HAP-1 (cell line): ENCODE measurements around the gene RILPL2.
"Not testable (repeated sequence)": the region's sequence is repeated elsewhere in the genome, so short reads cannot be mapped to it uniquely, and the experiment has no call there.

Experiments used
- DNase-seq, 2 experiments: peaks; one replicate each; pipeline ENCODE4 v3.0.0-alpha.2; 2016 to 2020; ENCODE audit warnings: low spot score in 2 of 2
- H3K27me3 ChIP-seq: fragments of 250-450 bp; sonication (Bioruptor Pico); 2 replicates; pipeline ENCODE4 v1.5.1; 2020; ENCODE audit warnings: low read depth, mild to moderate bottlenecking, moderate library complexity
- H3K36me3 ChIP-seq: fragments of 250-450 bp; sonication (Bioruptor Pico); replicated peaks from 2 replicates; pipeline ENCODE4 v1.5.1; 2020; ENCODE audit warnings: mild to moderate bottlenecking
- H3K4me1 ChIP-seq: fragments of 250-450 bp; sonication (Bioruptor Pico); 2 replicates; pipeline ENCODE4 v1.5.1; 2020; ENCODE audit warnings: mild to moderate bottlenecking
- H3K4me3 ChIP-seq: fragments of 250-450 bp; sonication (Bioruptor Pico); 2 replicates; pipeline ENCODE4 v1.5.1; 2020; ENCODE audit warnings: mild to moderate bottlenecking, moderate library complexity
- H3K9me3 ChIP-seq: fragments of 250-450 bp; sonication (Bioruptor Pico); 2 replicates; pipeline ENCODE4 v1.5.1; 2020; ENCODE audit warnings: mild to moderate bottlenecking, moderate library complexity
- in situ Hi-C: fragments of 300-500 bp; cut with MboI; formaldehyde crosslinking; loops from 3 replicates; pipeline ENCODE4 v1.14.3; 2020; ENCODE audit warnings: low sequenced_read_pairs, inconsistent platforms, mixed read lengths

Gene RILPL2

DNA sequence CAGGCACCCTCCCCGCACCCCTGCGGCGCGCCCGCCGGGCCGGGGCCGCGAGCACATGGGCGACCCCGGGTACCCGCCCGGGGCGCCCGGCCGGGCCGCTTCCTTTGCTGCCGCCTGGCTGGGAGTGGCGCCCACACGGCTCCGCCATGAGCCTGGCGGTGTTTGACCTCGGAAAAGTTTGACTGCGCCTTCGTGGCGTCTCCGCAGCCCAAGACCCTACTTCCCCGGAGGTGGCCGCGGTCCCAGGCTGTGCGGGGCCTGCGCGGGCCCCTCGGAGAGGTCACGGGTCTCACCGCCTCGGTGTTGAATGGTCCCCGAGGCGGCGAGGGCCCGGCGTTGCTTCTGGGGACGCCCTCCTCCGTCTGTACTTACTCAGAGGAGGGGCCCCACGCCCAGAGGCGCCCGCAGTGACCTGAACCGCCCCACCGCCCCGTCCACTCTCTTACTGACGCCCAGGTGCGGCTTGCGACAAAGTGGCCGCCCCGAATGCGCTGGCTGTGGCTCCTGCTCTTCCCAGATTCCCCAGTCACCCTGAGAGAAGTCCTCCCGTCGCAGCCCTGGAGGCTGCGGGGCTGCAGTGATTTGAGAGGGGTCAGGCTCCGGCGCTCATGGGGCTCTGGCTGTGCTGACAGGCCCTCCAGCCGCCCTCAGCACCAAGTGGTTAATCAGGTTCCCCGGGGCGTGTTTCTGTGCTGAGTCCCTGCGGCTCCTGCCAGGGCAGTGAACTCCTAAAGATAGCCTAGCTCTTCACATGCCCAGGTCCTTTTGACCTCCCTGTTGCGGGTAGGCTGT, 46.7 kb downstream of the RILPL2 start:
- Histone ChIP-seq H3K4me1 (peaks cover 26% of the 10 kb centered on the region), H3K9me3 (no peaks in the 10 kb centered on the region), H3K27me3 (no peaks in the 10 kb centered on the region), H3K4me3 (peak overlapping the region; percentile 50), H3K36me3 (peaks cover 51% of the 10 kb centered on the region)
- peak in 1 of 2 experiments; percentile 51 for DNase-seq
- in situ Hi-C loops, result no loop called here

GRCh38 chr12:123388951-123389559, 47.4 kb downstream of the RILPL2 start:
- peak overlapping the region; percentile 50; the same call in 1 of the 2 replicates for H3K4me3 ChIP-seq
- no peaks in the 10 kb centered on the region for H3K9me3 ChIP-seq
- DNase-seq, result no peak
- peaks cover 26% of the 10 kb centered on the region for H3K4me1 ChIP-seq
- H3K36me3 ChIP-seq, result peaks cover 49% of the 10 kb centered on the region
- no peaks in the 10 kb centered on the region for H3K27me3 ChIP-seq
- in situ Hi-C loops, result no loop called here

- in situ Hi-C loops, result no loop called here
- Histone ChIP-seq H3K4me3 (peak overlapping the region; percentile 46), H3K27me3 (no peaks in the 10 kb centered on the region), H3K4me1 (peaks cover 26% of the 10 kb centered on the region), H3K9me3 (no peaks in the 10 kb centered on the region), H3K36me3 (peaks cover 44% of the 10 kb centered on the region)
- DNase-seq, result peak; percentile 72 to 79
Measured at GRCh38 chr12:123388177-123388950, 48.1 kb downstream of the RILPL2 start.

GRCh38 chr12:123387508-123388176, 48.8 kb downstream of the RILPL2 start:
- in situ Hi-C loops, result no loop called here
- no peaks in the 10 kb centered on the region for H3K9me3 ChIP-seq
- no peaks in the 10 kb centered on the region for H3K27me3 ChIP-seq
- peak overlapping the region; percentile 46 for H3K4me3 ChIP-seq
- H3K36me3 ChIP-seq, result peaks cover 37% of the 10 kb centered on the region
- DNase-seq, result no peak
- H3K4me1 ChIP-seq, result peaks cover 26% of the 10 kb centered on the region

DNA sequence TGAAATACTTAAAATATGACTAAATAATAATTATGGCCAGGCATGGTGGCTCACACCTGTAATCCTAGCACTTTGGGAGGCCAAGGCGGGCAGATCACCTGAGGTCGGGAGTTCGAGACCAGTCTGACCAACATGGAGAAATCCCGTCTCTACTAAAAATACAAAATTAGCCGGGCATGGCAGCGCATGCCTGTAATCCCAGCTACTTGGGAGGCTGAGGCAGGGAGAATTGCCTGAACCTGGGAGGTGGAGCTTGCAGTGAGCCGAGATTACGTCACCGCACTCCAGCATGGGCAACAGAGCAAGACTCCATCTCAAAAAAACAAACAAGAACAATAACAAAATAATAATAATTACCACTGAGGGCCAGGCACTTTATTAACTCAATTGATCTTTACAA, 50.9 kb downstream of the RILPL2 start:
- H3K27me3 ChIP-seq, in situ Hi-C loops, H3K4me3 ChIP-seq, DNase-seq, H3K9me3 ChIP-seq: not testable (repeated sequence)
- H3K4me1 ChIP-seq, result peaks cover 23% of the 10 kb centered on the region
- H3K36me3 ChIP-seq, result peaks cover 16% of the 10 kb centered on the region

DNA sequence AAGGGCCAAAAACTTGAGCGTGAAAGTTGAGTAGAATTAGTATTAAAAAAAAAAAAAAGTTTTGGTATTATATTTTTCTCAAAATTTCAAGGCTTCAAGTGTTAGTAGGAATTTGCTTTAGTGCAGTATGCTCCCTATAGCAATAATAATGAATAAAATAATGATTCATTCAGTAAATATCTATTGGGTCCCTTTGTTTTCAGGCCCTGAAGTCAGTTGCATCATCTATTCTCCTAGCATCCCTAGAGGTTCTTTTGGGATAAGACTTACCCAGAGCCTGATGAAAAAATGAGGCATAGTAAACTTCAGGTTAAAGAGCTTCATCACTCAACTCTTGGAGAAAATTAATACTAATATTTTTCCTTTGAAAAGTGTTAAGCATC, 51.5 kb downstream of the RILPL2 start:
- no peaks in the 10 kb centered on the region for H3K27me3 ChIP-seq
- peak overlapping the region; percentile 92 for H3K4me3 ChIP-seq
- in situ Hi-C loops, result no loop called here
- DNase-seq, result no peak
- peaks cover 11% of the 10 kb centered on the region for H3K36me3 ChIP-seq
- peaks cover 18% of the 10 kb centered on the region for H3K4me1 ChIP-seq
- no peaks in the 10 kb centered on the region for H3K9me3 ChIP-seq

DNA sequence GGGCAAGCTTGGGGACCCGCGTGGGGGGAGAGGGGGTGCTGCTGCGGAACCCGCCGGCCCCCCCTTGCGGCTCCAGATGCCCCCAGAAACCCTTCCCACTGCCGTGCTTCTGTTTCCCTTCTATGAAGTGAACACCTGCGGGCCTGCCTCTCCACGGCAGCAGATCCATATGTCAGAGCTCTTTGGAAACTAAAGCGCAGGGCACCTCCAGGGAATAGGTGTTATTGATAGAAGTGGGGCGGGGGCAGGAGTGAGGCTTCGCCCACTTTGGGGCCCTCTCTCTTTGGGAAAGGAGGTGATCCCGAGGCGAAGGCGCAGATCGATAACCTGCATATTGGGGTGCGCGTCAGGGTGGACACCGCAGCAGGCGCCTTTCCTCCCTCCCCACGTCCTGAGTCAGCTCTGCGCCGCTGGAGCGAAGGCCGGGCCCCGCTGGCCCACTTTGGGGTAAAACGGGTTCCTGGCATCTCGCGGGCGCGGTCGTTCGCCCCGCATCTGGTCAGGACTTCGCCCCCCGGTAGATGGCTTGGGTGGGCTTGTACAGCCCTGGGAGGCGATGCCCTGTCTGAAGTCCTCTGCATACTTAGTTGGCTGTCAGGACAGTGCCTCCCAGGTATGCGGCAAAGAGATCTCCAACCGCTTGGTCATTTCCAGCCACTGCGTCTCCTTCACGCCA, 52.0 kb downstream of the RILPL2 start:
- Histone ChIP-seq H3K27me3 (no peaks in the 10 kb centered on the region), H3K4me3 (peak overlapping the region; percentile 92), H3K36me3 (peaks cover 6% of the 10 kb centered on the region; the same call in 1 of the 2 replicates), H3K4me1 (peaks cover 18% of the 10 kb centered on the region), H3K9me3 (no peaks in the 10 kb centered on the region)
- peak in 1 of 2 experiments; percentile 35 for DNase-seq
- in situ Hi-C loops, result no loop called here

DNA sequence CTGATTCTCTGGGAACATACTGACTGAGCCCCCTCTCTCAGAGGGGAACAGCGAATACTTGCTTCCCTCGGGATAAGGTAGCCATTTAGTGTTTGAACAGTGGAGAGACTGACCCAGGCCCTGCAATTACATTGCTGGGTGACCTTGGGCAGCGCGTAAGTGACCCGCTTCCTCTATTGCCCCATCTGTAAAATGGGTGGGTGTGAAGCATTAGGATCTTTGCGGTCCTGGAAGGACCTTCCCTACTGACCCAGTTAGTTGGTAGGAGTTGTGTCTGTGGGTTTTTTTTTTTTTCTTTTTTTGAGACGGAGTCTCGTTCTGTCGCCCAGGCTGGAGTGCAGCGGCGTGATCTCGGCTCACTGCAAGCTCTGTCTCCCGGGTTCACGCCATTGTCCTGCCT, 53.8 kb downstream of the RILPL2 start:
- DNase-seq, result no peak

GRCh38 chr12:123379391-123379790, 57.1 kb downstream of the RILPL2 start:
- DNase-seq, result no peak
- H3K9me3 ChIP-seq, result no peaks in the 10 kb centered on the region
- in situ Hi-C loops, result no loop called here
- H3K27me3 ChIP-seq, result no peaks in the 10 kb centered on the region
- H3K4me1 ChIP-seq, result no peaks in the 10 kb centered on the region
- 0 out of 2 replicates have a peak, but pooled peaks cover 3% of the 10 kb centered on the region for H3K36me3 ChIP-seq
- no peak overlapping the region for H3K4me3 ChIP-seq

More for the DNA sequence above, 53.8 kb downstream of the RILPL2 start:
- peaks cover 12% of the 10 kb centered on the region for H3K4me1 ChIP-seq
- no peaks in the 10 kb centered on the region for H3K27me3 ChIP-seq
- H3K36me3 ChIP-seq, result 0 out of 2 replicates have a peak, but pooled peaks cover 6% of the 10 kb centered on the region
- H3K9me3 ChIP-seq, result no peaks in the 10 kb centered on the region
- H3K4me3 ChIP-seq, result no peak overlapping the region
- in situ Hi-C loops, result no loop called here

- H3K36me3 ChIP-seq, in situ Hi-C loops, H3K4me3 ChIP-seq, H3K27me3 ChIP-seq, H3K9me3 ChIP-seq, DNase-seq, H3K4me1 ChIP-seq: not testable (repeated sequence)
Measured at GRCh38 chr12:123372415-123372814, 64.1 kb downstream of the RILPL2 start.

DNA sequence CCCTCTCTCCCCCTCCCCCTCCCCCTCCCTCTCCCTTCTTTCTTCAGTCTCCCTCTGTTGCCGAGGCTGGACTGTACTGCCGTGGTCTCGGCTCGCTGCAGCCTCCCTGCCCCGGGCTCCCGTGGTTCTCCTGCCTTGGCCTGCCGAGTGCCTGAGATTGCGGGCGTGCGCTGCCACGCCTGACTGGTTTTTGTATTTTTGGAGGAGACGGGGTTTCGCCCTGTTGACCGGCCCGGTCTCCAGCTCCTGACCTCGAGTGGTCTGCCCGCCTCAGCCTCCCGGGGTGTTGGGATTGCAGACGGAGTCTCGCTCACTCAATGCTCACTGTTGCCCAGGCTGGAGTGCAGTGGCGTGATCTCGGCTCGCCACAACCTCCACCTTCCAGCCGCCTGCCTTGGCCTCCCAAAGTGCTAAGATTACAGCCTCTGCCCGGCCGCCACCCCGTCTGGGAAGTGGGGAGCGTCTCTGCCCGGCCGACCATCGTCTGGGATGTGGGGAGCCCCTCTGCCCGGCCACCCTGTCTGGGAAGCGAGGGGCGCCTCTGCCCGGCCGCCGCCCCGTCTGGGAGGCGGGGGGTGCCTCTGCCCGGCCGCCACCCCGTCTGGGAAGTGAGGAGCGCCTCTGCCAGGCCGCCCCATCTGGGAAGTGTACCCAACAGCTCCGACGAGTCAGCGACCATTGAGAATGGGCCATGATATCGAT, 64.7 kb downstream of the RILPL2 start:
- in situ Hi-C loops, H3K36me3 ChIP-seq, H3K4me3 ChIP-seq, DNase-seq, H3K27me3 ChIP-seq, H3K4me1 ChIP-seq, H3K9me3 ChIP-seq: not testable (repeated sequence)

DNA sequence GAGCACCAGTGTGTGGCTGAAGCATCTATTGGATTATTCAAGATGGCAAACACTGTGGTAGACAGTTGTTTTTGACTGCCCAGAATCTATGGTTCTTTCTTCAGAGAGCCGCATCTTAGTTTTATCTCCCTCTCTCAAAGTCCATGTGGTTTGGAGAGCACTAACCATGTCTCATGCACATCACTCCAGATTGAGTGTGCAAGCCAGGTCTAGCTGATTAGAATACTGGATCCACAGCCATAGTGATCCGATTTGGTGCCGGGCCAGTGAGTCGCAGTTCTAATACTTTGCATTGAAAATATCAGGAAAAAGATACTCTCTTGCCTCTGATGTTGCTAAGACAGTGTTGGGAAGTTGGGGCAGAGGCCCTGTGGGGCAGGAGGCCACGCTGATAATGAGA, 67.3 kb downstream of the RILPL2 start:
- Histone ChIP-seq H3K4me3 (no peak overlapping the region), H3K9me3 (no peaks in the 10 kb centered on the region), H3K27me3 (no peaks in the 10 kb centered on the region), H3K36me3 (no peaks in the 10 kb centered on the region), H3K4me1 (peaks cover 4% of the 10 kb centered on the region)
- DNase-seq, result no peak
- in situ Hi-C loops, result no loop called here
